DND-41 (cell line): ENCODE measurements around the gene RPRD2.

Experiments used
- ATAC-seq: fragments of 200-7000 bp; cut with Tn5 transposase; 3 replicates; pipeline ENCODE4 v1.9.1; 2021; ENCODE audit warnings: low read depth; ENCODE audit not compliant: insufficient read depth
- DNase-seq: peaks from one replicate; pipeline ENCODE4 v3.0.0-alpha.2; 2020
- H2AFZ ChIP-seq: 2 replicates; pipeline ENCODE4 v1.6.0; 2012; ENCODE audit warnings: low read depth, low read length
- H3K27ac ChIP-seq: 2 replicates; pipeline ENCODE4 v1.5.1; 2012; ENCODE audit warnings: low read length, inconsistent platforms
- H3K27me3 ChIP-seq: fragments of 200-600 bp; sonication (generic); 2 replicates; pipeline ENCODE4 v1.6.0; 2012; ENCODE audit warnings: low read length, mild to moderate bottlenecking, inconsistent platforms; ENCODE audit not compliant: insufficient read depth, poor library complexity
- H3K36me3 ChIP-seq: 2 replicates; pipeline ENCODE4 v1.5.1; 2012; ENCODE audit warnings: low read length, inconsistent platforms; ENCODE audit not compliant: insufficient read depth
- H3K4me1 ChIP-seq: 2 replicates; pipeline ENCODE4 v1.5.1; 2012; ENCODE audit warnings: mild to moderate bottlenecking, low read length; ENCODE audit not compliant: insufficient read depth
- H3K4me2 ChIP-seq: 2 replicates; pipeline ENCODE4 v1.6.0; 2012; ENCODE audit warnings: mild to moderate bottlenecking, moderate library complexity, low read length, inconsistent platforms; ENCODE audit not compliant: insufficient read depth
- H3K4me3 ChIP-seq, 2 experiments: fragments of 200-600 bp in 1 of 2; shearing (Covaris generic) in 1 of 2; 2 replicates each; pipeline ENCODE4 v1.5.1; 2012 to 2016; ENCODE audit warnings: inconsistent platforms in 2 of 2, low read length in 2 of 2, mild to moderate bottlenecking in 2 of 2, low read depth in 1 of 2, moderate library complexity in 1 of 2
- H3K79me2 ChIP-seq: 2 replicates; pipeline ENCODE4 v1.6.0; 2012; ENCODE audit warnings: low read length, inconsistent platforms; ENCODE audit not compliant: insufficient read depth
- H3K9ac ChIP-seq: 2 replicates; pipeline ENCODE4 v1.6.0; 2012; ENCODE audit warnings: low read depth, mild to moderate bottlenecking, inconsistent platforms, low read length, moderate library complexity
- H3K9me3 ChIP-seq: 2 replicates; pipeline ENCODE4 v1.5.1; 2012; ENCODE audit warnings: low read length, moderate library complexity, mild to moderate bottlenecking, inconsistent platforms; ENCODE audit not compliant: insufficient read depth, severe bottlenecking
- H4K20me1 ChIP-seq: 2 replicates; pipeline ENCODE4 v1.6.0; 2012; ENCODE audit warnings: low read length; ENCODE audit not compliant: insufficient read depth
- CTCF ChIP-seq: IDR thresholded peaks from 2 replicates; pipeline ENCODE4 v1.5.1; 2012; ENCODE audit warnings: borderline replicate concordance, low read length, moderate library complexity, mild to moderate bottlenecking; ENCODE audit not compliant: poor library complexity, severe bottlenecking; ENCODE audit errors: extremely low read depth
- EZH2 ChIP-seq: IDR thresholded peaks from 3 replicates; pipeline ENCODE4 v1.6.1; 2012; ENCODE audit warnings: borderline replicate concordance, low read depth, mild to moderate bottlenecking, moderate library complexity, low read length, inconsistent platforms; ENCODE audit not compliant: severe bottlenecking

RPRD2 gene

GRCh38 chr1:150397392-150398032, 33.6 kb downstream of the RPRD2 start:
- Histone ChIP-seq H3K79me2 (peaks cover 97% of the 10 kb centered on the region), H3K9me3 (no peaks in the 10 kb centered on the region), H3K27me3 (no peaks in the 10 kb centered on the region), H4K20me1 (peaks cover 59% of the 10 kb centered on the region), H3K27ac (no peak overlapping the region), H3K36me3 (peaks cover 3% of the 10 kb centered on the region), H2AFZ (no peak overlapping the region), H3K9ac (no peak overlapping the region), H3K4me3 (no peak overlapping the region), H3K4me2 (no peak overlapping the region), H3K4me1 (no peaks in the 10 kb centered on the region)
- DNase-seq, result no peak
- no peak for ATAC-seq
- TF ChIP-seq CTCF (no peak), EZH2 (no peak)

- ATAC-seq (no peak), DNase-seq (no peak)
- H3K9me3 ChIP-seq, result no peaks in the 10 kb centered on the region
- no peak overlapping the region for H2AFZ ChIP-seq
- no peak overlapping the region for H3K27ac ChIP-seq
- no peak overlapping the region for H3K9ac ChIP-seq
- peaks cover 100% of the 10 kb centered on the region for H3K79me2 ChIP-seq
- TF ChIP-seq EZH2 (no peak), CTCF (no peak)
- no peaks in the 10 kb centered on the region; the same call in 1 of the 2 replicates for H3K36me3 ChIP-seq
- no peak overlapping the region for H3K4me2 ChIP-seq
- no peaks in the 10 kb centered on the region for H3K4me1 ChIP-seq
- no peak overlapping the region for H3K4me3 ChIP-seq
- H4K20me1 ChIP-seq, result peaks cover 71% of the 10 kb centered on the region
- H3K27me3 ChIP-seq, result no peaks in the 10 kb centered on the region
Measured at GRCh38 chr1:150404465-150404864, 40.5 kb downstream of the RPRD2 start.

GRCh38 chr1:150405660-150406059, 41.7 kb downstream of the RPRD2 start:
- Histone ChIP-seq H3K9ac (no peak overlapping the region), H4K20me1 (peaks cover 72% of the 10 kb centered on the region), H3K36me3 (peaks cover under 1% of the 10 kb centered on the region; the same call in 1 of the 2 replicates), H3K79me2 (peaks cover 100% of the 10 kb centered on the region), H2AFZ (no peak overlapping the region), H3K4me1 (no peaks in the 10 kb centered on the region), H3K27me3 (no peaks in the 10 kb centered on the region), H3K27ac (no peak overlapping the region), H3K4me2 (no peak overlapping the region), H3K9me3 (no peaks in the 10 kb centered on the region), H3K4me3 (no peak overlapping the region)
- no peak for DNase-seq
- TF ChIP-seq EZH2 (no peak), CTCF (no peak)
- no peak for ATAC-seq
